ENCODE measurements around the gene RNF213. TPM values are rescaled to one million over a fixed set of nuclear protein-coding genes. Genes with fewer than 3 reads are reported as not detected.

RNF213 gene
- total and polyA plus RNA-seq, 4 donors = 18.2 to 104 (median 33.5) TPM

DNA sequence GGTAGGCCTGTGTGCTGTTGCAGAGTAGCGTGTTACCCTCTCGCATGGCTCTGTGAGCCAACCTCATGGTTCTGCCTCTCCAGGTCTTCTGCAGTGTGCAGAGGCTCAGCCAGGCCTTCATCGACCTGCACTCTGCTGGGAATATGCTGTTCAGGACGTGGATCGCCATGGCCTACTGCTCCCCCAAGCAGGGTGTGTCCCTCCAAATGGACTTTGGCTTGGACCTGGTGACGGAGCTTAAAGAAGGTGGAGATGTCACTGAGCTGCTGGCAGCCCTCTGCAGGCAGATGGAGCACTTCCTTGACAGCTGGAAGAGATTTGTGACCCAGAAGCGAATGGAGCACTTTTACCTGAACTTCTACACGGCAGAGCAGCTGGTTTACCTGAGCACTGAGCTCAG, 78.5 kb downstream of the RNF213 start:
- Histone ChIP-seq H3K4me3 (ENCODE audit: low read depth in 1 of 3, low read length in 3 of 3) (no peak overlapping the region), H3K36me3 (ENCODE audit: control insufficient read depth in 4 of 4, insufficient read depth in 3 of 4, low read depth in 1 of 4, low read length in 3 of 4) (peaks cover 14 to 76% (median 64%) of the 10 kb centered on the region in 4 donors), H3K4me1 (ENCODE audit: control insufficient read depth in 4 of 4, insufficient read depth in 4 of 4, low read length in 3 of 4) (no peaks in the 10 kb centered on the region), H3K9me3 (ENCODE audit: control insufficient read depth in 4 of 4, low read length in 3 of 4) (no peaks in the 10 kb centered on the region), H3K27ac (ENCODE audit: low read depth in 1 of 2, low read length in 2 of 2) (no peak overlapping the region), H3K9ac (ENCODE audit: low read depth in 1 of 2, low read length in 2 of 2) (no peak overlapping the region), H3K27me3 (ENCODE audit: control insufficient read depth in 4 of 4, insufficient read depth in 4 of 4, low read length in 3 of 4) (no peaks in the 10 kb centered on the region)
- 70% methylated on average over 8 of the region's 8 CpGs for WGBS
- TF ChIP-seq FOXA1 (IDR thresholded peaks at IDR 0.05) = no peak
- no peak for TF ChIP-seq GABPA (IDR thresholded peaks at IDR 0.05 in 1 of 2, conservative IDR thresholded peaks at IDR 0.05 in 1 of 2)
- TF ChIP-seq, protein P1, sequence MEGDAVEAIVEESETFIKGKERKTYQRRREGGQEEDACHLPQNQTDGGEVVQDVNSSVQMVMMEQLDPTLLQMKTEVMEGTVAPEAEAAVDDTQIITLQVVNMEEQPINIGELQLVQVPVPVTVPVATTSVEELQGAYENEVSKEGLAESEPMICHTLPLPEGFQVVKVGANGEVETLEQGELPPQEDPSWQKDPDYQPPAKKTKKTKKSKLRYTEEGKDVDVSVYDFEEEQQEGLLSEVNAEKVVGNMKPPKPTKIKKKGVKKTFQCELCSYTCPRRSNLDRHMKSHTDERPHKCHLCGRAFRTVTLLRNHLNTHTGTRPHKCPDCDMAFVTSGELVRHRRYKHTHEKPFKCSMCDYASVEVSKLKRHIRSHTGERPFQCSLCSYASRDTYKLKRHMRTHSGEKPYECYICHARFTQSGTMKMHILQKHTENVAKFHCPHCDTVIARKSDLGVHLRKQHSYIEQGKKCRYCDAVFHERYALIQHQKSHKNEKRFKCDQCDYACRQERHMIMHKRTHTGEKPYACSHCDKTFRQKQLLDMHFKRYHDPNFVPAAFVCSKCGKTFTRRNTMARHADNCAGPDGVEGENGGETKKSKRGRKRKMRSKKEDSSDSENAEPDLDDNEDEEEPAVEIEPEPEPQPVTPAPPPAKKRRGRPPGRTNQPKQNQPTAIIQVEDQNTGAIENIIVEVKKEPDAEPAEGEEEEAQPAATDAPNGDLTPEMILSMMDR (IDR thresholded peaks at IDR 0.05; ENCODE audit: low read depth, low read length, missing input control) = no peak
- no peak for TF ChIP-seq RAD21 (IDR thresholded peaks at IDR 0.05)
- TF ChIP-seq HNF4A (conservative IDR thresholded peaks at IDR 0.05) = peak; percentile 56 to 58
- no peak for TF ChIP-seq NR2F2 (IDR thresholded peaks at IDR 0.05)
- no peak for DNase-seq (ENCODE audit: low spot score)

DNA sequence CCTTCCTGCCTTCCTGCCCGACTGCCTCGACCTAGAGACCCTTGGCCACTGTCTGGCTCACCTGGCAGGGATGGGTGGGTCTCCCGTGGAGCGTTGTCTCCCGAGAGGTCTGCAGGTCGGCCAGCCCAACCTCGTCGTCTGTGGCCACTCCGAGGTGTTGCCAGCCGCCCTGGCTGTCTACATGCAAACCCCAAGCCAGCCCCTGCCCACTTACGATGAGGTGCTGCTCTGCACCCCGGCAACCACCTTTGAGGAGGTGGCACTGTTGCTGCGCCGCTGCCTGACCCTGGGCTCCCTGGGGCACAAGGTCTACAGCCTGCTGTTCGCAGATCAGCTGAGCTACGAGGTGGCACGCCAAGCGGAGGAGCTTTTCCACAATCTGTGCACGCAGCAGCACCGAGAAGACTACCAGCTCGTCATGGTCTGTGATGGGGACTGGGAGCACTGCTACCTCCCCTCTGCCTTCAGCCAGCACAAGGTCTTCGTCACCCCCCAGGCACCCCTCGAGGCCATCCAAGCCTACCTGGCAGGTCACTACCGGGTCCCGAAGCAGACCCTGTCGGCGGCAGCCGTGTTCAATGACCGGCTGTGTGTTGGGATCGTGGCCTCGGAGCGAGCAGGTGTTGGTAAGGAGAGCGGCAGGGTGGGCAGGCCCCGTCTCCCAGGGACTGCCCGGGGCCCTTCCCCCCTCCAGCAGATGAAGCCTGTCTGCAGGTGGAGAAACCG, 79.2 kb downstream of the RNF213 start:
- Histone ChIP-seq H3K9me3 (ENCODE audit: control insufficient read depth in 4 of 4, low read length in 3 of 4) (no peaks in the 10 kb centered on the region), H3K4me1 (ENCODE audit: control insufficient read depth in 4 of 4, insufficient read depth in 4 of 4, low read length in 3 of 4) (no peaks in the 10 kb centered on the region), H3K36me3 (ENCODE audit: control insufficient read depth in 4 of 4, insufficient read depth in 3 of 4, low read depth in 1 of 4, low read length in 3 of 4) (peaks cover 14 to 81% (median 69%) of the 10 kb centered on the region in 4 donors), H3K27me3 (ENCODE audit: control insufficient read depth in 4 of 4, insufficient read depth in 4 of 4, low read length in 3 of 4) (no peaks in the 10 kb centered on the region), H3K27ac (ENCODE audit: low read depth in 1 of 2, low read length in 2 of 2) (no peak overlapping the region), H3K4me3 (ENCODE audit: low read depth in 1 of 3, low read length in 3 of 3) (no peak overlapping the region), H3K9ac (ENCODE audit: low read depth in 1 of 2, low read length in 2 of 2) (no peak overlapping the region)
- no peak for DNase-seq (ENCODE audit: low spot score)
- 96% methylated on average over 36 of the region's 36 CpGs for WGBS
- TF ChIP-seq, protein P1 (IDR thresholded peaks at IDR 0.05; ENCODE audit: low read depth, low read length, missing input control) = no peak
- TF ChIP-seq, protein P2, sequence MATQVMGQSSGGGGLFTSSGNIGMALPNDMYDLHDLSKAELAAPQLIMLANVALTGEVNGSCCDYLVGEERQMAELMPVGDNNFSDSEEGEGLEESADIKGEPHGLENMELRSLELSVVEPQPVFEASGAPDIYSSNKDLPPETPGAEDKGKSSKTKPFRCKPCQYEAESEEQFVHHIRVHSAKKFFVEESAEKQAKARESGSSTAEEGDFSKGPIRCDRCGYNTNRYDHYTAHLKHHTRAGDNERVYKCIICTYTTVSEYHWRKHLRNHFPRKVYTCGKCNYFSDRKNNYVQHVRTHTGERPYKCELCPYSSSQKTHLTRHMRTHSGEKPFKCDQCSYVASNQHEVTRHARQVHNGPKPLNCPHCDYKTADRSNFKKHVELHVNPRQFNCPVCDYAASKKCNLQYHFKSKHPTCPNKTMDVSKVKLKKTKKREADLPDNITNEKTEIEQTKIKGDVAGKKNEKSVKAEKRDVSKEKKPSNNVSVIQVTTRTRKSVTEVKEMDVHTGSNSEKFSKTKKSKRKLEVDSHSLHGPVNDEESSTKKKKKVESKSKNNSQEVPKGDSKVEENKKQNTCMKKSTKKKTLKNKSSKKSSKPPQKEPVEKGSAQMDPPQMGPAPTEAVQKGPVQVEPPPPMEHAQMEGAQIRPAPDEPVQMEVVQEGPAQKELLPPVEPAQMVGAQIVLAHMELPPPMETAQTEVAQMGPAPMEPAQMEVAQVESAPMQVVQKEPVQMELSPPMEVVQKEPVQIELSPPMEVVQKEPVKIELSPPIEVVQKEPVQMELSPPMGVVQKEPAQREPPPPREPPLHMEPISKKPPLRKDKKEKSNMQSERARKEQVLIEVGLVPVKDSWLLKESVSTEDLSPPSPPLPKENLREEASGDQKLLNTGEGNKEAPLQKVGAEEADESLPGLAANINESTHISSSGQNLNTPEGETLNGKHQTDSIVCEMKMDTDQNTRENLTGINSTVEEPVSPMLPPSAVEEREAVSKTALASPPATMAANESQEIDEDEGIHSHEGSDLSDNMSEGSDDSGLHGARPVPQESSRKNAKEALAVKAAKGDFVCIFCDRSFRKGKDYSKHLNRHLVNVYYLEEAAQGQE (IDR thresholded peaks at IDR 0.05) = no peak
- TF ChIP-seq GABPA (IDR thresholded peaks at IDR 0.05 in 1 of 2, conservative IDR thresholded peaks at IDR 0.05 in 1 of 2) (no peak), SP1 (IDR thresholded peaks at IDR 0.05) (no peak), EGR1 (IDR thresholded peaks at IDR 0.05; ENCODE audit: low read depth in 2 of 2) (no peak), TAF1 (conservative IDR thresholded peaks at IDR 0.05) (no peak), RXRA (IDR thresholded peaks at IDR 0.05) (no peak), FOXA2 (IDR thresholded peaks at IDR 0.05) (no peak), JUND (IDR thresholded peaks at IDR 0.05) (no peak), FOXA1 (IDR thresholded peaks at IDR 0.05) (no peak), HNF4A (conservative IDR thresholded peaks at IDR 0.05) (no peak), RAD21 (IDR thresholded peaks at IDR 0.05) (no peak), YY1 (IDR thresholded peaks at IDR 0.05) (no peak), HNF4G (IDR thresholded peaks at IDR 0.05) (no peak), NR2F2 (IDR thresholded peaks at IDR 0.05) (no peak)
- TF ChIP-seq, protein P3, sequence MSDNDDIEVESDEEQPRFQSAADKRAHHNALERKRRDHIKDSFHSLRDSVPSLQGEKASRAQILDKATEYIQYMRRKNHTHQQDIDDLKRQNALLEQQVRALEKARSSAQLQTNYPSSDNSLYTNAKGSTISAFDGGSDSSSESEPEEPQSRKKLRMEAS (IDR thresholded peaks at IDR 0.05) = no peak
- TF ChIP-seq, protein P4, sequence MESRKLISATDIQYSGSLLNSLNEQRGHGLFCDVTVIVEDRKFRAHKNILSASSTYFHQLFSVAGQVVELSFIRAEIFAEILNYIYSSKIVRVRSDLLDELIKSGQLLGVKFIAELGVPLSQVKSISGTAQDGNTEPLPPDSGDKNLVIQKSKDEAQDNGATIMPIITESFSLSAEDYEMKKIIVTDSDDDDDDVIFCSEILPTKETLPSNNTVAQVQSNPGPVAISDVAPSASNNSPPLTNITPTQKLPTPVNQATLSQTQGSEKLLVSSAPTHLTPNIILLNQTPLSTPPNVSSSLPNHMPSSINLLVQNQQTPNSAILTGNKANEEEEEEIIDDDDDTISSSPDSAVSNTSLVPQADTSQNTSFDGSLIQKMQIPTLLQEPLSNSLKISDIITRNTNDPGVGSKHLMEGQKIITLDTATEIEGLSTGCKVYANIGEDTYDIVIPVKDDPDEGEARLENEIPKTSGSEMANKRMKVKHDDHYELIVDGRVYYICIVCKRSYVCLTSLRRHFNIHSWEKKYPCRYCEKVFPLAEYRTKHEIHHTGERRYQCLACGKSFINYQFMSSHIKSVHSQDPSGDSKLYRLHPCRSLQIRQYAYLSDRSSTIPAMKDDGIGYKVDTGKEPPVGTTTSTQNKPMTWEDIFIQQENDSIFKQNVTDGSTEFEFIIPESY (IDR thresholded peaks at IDR 0.05) = no peak
- TF ChIP-seq, protein P5, sequence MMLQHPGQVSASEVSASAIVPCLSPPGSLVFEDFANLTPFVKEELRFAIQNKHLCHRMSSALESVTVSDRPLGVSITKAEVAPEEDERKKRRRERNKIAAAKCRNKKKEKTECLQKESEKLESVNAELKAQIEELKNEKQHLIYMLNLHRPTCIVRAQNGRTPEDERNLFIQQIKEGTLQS (IDR thresholded peaks at IDR 0.05) = no peak

Measured in liver (tissue), 9 donors.